HG02840 (cell line): ENCODE results near the gene DYNLRB1.
"Not testable (repeated sequence)": the region's sequence is repeated elsewhere in the genome, so short reads cannot be mapped to it uniquely, and the experiment has no call there.

Experiments used
- ATAC-seq: cut with Tn5 transposase; IDR thresholded peaks from one replicate; pipeline ENCODE4 v1.9.1; 2021; ENCODE audit warnings: mild to moderate bottlenecking, moderate library complexity, moderate number of reproducible peaks; ENCODE audit not compliant: unreplicated experiment, low FRiP score

The DYNLRB1 gene

DNA sequence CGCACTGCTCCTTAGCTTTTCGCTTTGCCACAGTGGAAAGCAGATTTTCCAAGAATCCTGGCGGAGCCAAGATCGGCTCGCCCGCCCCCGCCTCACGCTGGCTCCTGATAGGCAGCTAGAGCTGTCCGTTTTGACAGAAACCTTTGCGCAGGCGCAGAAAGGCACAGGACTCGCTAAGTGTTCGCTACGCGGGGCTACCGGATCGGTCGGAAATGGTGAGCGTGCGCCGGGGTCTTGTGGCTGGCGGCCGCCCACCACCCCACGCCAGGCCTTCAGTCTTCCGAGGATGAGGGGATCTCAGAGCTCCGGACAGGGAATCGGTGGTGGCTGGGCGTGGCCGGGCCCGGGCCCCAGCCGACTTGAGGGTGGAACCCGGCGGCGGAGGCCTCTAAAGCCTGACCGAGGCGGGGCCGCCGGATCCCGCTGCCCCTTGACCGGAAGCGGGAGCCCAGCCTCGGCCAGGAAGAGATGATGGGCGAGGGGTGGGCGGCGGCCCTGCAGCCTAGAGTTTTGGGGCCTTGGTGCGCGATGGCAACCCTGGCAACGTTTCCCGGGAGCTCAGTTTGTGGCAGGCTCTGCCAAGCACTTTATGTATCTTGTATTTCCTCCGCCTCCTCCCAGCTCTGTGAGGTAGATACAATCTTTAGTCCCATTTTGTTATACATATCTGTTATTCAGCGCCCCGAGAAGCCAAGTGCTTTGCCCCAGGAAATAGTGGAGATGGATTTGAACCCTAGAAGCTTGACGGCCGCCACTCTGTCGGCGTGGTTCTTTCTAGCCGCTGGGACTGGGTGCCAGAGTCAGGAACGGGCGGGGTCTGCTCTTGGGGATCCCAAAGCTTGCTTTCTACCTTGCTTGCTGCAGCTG, at the start of gene DYNLRB1:
Gene DYNLRB1, plus strand, starts transcription at position 176 of the 867 bp plus-strand sequence. Its CDS starts 37 bp downstream, at position 213.
- peak; percentile 85 for ATAC-seq

DNA sequence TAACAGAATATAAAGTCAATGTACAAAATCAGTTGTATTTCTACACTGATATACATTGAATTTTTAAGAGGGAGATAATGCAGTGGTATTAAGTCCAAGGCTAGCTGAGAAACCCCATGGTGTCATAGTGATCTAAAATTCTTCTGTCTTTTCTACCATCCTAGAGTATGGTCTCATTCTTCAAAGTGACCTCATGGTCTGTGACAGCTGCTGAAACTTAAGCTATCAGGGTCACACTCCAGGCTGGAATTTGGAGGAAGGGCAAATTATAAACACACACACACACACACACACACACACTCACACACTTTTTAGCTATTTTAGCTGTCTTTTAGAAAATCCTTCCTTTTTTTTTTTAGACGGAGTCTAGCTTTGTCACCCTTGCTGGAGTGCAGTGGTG, 47.3 kb upstream of the DYNLRB1 start:
- no peak for ATAC-seq

DNA sequence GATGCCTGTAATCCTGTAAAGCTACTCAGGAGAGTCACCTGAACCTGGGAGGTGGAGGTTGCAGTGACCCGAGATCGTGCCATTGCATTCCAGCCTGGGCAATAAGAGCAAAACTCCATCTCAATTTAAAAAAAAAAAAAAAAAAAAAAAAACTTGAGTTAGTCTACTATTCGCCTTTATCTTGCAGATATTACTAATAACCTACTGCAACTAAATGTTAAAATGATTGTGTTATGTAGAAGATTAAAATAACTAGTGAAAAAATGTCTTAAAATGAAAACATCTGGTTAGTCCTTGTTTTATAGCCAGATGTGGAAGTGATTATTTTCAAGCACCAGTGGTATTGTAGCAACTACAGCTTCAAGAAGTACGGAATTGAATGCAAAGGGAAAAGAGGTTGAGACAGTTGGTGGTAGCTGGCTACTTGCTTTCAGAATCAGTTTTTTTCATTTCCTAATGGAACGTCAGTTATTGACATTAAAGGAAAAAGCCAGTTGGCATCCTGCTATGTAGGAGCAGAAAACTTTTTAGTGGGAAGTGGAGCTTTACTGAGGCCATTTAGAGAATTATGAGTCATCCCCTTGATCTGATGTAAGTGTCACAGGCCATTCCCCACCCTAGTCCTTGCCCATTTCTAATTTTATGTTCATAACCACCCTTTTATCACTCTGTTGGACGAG, 43.8 kb upstream of the DYNLRB1 start:
- ATAC-seq = no peak

DNA sequence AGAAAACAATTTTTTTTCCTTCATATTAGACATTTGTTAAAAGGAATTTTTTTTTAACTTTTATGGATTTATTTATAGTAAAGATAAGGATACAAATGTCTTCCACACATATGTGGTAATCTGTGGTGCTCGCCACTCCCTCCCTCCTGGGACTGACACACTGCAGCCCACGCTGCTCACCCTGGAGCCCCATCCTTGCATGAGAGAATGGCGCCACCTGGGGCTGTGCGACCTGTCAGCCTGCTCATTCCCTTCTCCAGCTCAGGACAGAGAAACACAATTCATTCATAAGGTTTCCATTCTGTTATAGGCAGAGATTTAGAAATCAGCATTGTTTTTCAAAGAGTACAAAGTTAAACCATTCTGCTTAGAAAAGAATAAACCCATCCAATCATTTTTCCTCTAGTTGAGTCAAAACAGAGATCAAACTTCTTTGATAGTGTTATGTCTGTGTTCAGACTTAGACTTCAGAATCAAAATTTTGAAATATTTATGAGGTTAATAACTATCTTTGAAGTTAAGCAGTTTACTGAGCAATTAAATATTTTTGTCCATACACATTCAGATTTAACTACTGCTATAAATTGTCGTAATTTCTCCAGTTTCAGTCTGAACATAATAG, 42.8 kb upstream of the DYNLRB1 start:
- ATAC-seq = no peak

DNA sequence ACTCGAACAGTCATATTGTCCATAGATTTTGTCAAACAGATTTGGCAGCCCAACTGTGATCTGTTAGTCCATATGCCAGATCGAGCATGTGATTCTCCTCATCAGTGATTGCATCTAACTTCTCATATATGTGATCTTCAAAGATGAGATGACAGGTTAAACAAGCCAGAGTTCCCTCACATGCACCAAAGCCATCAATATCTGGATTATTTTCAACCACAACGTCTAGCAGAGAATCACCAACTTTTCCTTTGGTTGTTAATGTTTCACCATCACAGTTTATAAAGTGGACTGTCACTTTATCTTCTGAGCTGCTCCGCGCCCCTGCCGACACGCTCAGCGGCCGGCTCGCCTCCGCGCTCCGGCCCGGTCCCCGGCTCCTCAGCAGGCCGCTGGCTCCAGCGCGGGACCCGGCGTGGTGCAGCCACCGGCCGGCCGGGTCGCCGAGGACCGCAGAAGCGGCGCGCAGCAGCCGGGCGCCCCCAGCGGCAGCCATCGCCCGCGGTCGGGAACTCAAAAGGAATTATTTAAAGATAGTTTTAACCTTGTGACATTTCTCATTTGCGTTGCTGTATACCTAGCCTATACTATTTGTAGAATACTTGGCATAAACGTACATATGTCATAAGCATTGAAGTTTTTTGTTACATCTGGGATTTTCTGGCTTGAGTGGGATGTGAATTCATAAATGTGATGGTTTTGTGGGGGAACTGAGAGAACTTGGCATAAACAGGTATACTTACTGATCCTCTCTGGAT, 40.1 kb upstream of the DYNLRB1 start:
- no peak for ATAC-seq

DNA sequence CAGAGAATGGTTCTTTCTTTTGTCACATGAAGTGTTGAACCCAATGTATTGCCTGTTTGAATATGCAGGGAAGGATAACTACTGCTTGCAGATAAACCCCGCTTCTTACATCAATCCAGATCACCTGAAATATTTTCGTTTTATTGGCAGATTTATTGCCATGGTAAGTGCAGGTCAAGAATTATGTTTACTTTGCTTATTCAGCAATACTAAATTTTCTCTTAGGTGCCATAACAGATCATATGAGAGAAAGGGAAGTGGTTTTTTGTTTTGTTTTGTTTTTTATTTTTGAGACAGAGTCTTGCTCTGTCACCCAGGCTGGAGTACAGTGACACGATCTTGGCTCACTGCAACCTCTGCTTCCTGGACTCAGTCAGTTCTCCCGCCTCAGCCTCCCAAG, 36.6 kb upstream of the DYNLRB1 start:
- no peak for ATAC-seq

DNA sequence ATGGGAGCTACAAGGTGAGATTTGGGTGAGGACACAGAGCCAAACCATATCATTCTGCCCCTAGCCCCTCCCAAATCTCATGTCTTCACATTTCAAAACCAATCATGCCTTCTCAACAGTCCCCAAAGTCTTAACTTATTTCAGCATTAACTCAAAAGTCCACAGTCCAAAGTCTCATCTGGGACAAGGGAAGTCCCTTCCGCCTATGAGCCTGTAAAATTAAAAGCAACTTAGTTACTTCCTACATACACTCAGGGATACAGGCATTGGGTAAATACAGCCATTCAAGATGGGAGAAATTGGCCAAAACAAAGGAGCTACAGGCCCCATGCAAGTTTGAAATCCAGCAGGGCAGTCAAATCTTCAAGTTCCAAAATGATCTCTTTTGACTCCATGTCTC, 34.1 kb upstream of the DYNLRB1 start:
- not testable (repeated sequence) for ATAC-seq

DNA sequence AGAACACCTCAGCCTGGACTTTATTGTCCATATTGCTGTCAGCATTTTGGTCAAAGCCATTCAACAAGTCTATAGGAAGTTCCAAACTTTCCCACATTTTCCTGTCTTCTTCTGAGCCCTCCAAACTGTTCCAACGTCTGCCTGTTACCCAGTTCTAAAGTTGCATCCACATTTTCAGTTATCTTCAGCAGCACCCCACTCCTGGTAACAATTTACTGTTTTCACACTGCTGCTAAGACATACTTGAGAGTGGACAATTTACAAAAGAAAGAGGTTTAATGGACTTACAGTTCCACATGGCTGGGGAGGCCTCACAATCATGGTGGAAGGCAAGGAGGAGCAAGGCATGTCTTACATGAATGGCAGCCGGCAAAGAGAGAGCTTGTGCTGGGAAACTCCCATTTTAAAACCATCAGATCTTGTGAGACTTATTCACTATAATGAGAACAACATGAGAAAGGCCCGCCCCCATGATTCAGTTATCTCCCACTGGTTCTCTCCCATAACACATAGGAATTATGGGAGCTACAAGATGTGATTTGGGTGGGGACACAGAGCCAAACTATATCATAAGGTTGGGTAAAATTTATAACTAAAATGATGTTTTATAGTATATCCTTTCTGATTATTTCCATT, 32.5 kb upstream of the DYNLRB1 start:
- ATAC-seq = not testable (repeated sequence)

DNA sequence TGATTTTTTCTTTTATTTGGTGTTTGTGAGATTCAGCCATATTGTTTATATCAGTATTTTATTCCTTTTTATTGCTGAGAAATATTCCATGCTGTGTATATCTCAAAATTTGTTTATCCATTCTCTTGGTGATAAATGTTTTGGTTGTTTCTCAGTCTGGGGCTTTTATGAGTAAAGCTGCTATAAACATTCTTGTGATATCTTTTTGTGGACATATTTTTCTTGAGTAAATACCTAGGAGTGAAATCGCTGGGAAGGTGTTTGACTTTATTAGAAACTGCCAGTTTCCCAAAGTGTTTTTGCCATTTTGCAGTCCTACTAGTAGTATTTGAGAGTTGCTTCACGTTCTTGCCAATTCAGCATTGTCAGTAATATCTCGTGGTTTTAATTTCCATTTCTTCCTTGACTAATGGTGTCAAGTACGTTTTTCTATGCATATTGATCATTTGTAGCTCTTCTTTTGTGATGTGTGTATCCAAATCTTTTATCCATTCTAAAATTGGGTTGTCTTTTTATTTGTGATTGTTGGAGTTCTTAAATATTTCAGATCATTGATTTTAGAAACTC, 31.1 kb upstream of the DYNLRB1 start:
- no peak for ATAC-seq

DNA sequence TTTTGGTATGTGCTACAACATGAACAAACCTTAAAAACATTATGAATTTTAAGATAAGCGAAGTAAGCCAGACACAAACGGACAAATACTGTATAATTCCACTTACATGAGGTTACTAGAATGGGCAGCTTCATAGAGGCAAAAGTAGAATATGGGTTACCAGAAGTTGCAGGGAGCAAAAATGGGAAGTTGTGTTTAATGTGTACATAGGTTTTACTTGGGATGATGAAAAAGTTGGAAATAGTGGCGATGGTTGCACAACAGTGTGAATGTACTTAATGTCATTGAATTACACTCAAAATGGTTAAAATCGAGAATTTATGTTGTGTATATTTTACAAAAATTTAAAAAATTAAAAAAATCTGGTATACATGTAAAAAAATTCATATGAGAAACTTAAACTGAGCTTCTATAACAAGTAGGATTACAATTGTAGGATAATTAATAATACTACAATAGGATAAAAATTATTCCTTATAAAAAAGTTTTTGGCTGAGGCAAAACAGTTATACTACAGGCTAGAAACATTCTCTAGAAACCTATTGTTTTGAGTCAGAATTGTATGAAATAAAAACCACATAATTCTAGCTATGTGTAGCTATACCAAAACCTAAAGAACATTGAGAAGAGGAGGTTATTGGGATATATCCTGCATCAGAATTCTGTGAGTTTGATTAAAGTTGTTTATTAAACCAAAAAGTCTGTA, 24.8 kb upstream of the DYNLRB1 start:
- no peak for ATAC-seq

DNA sequence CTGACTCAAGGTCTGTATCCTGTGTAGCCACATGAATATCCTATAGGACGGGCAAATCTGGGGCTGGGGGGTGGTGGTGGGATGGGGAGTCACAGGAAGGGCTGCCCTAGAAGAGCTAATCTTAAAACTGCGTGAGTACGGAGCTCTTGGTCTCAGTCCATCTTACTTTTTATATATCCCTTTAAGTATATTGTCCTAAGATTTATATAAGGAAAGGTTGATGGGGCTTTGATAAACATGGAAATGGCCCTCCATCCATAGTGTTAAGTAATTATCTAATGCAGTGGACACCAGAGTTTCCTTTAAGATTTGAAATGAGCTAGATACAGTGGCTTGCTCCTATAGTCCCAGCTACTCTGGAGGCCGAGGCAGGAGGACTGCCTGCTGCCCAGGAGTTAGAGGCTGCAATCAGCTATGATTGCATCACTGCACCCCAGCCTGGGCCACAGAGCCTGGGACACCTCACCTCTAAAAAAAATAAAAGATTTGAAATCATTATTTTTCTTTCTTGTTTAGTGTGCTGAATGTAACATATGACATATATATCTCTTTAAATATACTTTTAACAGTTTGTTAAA, 24.2 kb upstream of the DYNLRB1 start:
- ATAC-seq = no peak

DNA sequence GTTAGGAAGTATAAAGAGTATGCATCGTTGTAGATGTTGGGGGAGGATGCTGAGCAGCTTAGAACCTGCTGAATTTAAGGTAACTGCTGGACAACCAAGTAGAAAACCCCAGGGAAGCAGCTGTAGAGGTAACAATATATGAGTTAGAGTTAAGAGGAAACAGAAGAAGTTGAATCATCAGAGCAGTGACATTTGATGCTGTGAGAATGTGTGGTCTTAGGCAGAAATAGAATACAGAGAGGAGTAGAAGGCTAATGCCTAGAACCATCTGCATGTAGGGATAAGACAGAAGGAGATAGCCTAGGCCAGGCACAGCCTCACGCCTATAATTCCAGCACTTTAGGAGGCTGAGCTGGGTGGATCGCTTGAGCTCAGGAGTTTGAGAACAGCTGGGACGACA, 22.6 kb upstream of the DYNLRB1 start:
- ATAC-seq = no peak

DNA sequence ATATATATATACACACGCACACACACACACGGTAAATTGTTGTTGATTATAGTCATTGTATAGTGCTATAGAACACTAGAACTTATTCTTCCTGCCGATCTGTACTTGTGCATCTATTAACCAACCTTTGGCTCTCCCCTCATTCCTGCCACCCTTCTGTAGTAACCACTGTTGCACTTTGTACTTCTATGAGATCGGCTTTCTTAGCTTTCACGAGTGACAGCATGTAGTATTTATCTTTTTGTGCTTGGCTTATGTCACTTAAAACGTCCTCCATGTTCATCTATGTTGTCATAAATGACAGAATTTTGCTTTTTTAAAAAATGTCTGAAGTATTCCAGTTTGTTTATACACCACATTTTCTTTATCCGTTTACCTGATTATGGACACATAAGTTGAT, 20.9 kb upstream of the DYNLRB1 start:
- ATAC-seq = no peak

DNA sequence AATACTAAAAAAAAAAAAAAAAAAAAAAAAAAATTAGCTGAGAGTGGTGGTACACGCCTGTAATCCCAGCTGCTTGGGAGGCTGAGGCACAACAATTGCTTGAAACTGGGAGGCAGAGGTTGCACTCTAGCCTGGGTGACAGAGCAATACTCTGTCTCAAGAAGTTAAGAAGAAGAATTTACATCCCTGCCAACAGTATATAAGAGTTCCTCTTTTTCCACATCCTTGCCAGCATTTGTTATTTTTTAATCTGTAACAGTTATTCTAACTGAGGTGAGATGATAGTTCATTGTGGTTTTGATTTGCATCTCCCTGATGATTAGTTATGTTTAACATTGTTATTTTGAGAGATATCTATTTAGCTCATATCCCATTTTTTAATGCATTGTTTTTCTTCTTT, 20.3 kb upstream of the DYNLRB1 start:
- no peak for ATAC-seq

DNA sequence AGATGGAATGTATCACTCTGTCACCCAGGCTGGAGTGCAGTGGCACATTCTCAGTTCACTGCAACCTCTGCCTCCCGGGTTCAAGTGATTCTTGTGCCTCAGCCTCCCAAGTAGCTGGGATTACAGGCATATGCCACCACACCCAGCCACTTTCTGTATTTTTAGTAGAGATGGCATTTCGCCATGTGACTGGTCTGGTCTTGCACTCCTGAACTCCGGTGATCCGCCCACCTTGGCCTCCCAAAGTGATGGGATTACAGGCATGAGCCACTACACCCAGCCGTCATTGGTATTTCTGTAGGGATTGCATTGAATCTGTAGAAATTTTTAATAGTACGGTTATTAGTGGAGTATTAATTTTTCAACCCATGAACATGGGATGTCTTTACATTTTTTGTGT, 18.6 kb upstream of the DYNLRB1 start:
- not testable (repeated sequence) for ATAC-seq

DNA sequence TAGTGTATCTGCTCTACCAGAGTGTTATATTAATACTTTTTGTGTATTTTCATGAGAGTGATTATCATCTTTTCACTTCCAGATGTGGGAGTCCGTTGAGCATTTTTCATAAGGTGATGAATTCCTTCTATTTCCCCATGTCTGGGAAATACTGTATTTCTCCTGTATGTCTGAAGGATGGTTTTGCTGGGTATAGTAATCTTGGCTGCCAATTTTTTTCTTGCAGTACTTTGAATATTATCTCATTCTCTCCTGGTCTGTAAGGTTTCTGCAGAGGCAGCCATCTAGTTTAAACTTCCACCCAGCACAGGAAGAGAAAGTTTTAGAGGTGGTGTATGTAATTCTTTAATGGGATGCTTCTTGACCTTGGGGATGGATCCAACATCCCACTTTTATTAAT, 15.4 kb upstream of the DYNLRB1 start:
- no peak for ATAC-seq

DNA sequence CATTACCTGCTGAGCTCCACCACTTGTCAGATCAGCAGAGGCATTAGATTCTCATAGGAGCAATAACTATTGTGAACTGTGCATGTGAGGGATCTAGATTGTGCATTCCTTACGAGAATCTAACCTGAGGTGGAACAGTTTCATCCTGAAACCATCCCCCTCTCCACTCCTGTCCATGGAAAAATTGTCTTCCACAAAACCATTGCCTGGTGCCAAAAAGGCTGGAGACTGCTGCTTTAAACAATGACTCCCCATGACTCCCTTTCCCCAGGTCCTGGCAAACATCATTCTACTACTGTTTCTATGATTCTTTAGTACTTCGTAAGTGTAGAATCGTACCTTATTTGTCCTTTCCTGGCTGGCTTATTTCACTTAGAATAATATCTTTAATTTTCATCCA, 9.7 kb upstream of the DYNLRB1 start:
- no peak for ATAC-seq

DNA sequence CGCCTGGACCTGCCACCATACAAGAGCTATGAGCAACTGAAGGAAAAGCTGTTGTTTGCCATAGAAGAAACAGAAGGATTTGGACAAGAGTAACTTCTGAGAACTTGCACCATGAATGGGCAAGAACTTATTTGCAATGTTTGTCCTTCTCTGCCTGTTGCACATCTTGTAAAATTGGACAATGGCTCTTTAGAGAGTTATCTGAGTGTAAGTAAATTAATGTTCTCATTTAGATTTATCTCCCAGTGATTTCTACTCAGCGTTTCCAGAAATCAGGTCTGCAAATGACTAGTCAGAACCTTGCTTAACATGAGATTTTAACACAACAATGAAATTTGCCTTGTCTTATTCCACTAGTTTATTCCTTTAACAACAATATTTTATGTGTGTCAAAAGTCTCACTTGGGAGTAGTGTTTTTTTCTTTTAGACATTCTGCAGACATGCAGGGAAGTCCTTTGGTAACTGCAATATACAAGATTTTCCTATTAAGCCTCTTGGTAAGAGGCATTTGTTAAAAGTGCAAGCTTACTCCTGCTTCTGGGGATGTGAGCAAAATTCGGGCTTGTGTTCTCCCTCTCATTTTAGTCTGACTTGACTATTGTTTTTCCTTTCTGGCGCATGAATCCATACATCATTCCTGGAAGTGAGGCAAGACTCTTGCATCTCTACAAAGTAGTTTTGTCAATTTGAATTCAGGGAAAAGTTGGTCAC, 8.4 kb upstream of the DYNLRB1 start:
- no peak for ATAC-seq
